Adipose tissue (tissue), 3 donors: Measurements from ENCODE around the gene FGD5. TPM values are rescaled to one million over a fixed set of nuclear protein-coding genes. Genes with fewer than 3 reads are reported as not detected.

Source experiments
- H3K27ac ChIP-seq: one replicate; pipeline ENCODE4 v1.5.1; 2013; ENCODE audit warnings: low read depth, low read length
- WGBS, 3 donors: extraction: QIAGEN DNeasy Blood & Tissue Kit; methylation state at CpG; one replicate each; pipeline ENCODE4 v1.1.7; 2013; 5-methylcytosine and 5-hydroxymethylcytosine counted together
- polyA plus RNA-seq, 3 donors: library from polyadenylated mRNA; stranded (reverse); fragments of 200-250 nt; gene quantifications; one replicate each; pipeline ENCODE4 v1.2.3, GENCODE V29; 2013
- donor health status: healthy with polysubstance abuse.
- donor health status: Bipolar disorder and iron deficiency.
- donor health status: healthy.

FGD5 gene, protein sequence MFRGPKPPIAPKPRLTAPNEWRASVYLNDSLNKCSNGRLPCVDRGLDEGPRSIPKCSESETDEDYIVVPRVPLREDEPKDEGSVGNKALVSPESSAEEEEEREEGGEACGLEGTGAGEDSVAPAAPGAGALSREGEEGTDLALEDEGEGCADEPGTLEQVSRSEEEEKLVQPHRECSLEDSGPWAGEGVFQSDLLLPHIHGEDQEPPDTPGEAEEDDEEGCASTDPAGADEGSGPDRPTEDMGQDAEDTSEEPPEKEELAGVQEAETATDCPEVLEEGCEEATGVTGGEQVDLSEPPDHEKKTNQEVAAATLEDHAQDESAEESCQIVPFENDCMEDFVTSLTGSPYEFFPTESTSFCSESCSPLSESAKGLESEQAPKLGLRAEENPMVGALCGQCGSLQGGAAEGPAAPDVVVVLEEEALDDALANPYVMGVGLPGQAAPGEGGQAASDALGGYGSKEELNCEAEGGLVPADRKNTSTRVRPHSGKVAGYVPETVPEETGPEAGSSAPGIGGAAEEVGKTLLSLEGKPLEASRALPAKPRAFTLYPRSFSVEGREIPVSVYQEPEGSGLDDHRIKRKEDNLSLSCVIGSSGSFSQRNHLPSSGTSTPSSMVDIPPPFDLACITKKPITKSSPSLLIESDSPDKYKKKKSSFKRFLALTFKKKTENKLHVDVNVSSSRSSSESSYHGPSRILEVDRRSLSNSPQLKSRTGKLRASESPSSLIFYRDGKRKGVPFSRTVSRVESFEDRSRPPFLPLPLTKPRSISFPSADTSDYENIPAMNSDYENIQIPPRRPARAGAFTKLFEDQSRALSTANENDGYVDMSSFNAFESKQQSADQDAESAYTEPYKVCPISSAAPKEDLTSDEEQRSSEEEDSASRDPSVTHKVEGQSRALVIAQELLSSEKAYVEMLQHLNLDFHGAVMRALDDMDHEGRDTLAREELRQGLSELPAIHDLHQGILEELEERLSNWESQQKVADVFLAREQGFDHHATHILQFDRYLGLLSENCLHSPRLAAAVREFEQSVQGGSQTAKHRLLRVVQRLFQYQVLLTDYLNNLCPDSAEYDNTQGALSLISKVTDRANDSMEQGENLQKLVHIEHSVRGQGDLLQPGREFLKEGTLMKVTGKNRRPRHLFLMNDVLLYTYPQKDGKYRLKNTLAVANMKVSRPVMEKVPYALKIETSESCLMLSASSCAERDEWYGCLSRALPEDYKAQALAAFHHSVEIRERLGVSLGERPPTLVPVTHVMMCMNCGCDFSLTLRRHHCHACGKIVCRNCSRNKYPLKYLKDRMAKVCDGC (N-terminal part only)
- polyA plus RNA-seq = 10 to 100 TPM in 2 of 3 donors, 1 to 10 TPM in 1; 3.4 to 19.5 (median 16.7) TPM

DNA sequence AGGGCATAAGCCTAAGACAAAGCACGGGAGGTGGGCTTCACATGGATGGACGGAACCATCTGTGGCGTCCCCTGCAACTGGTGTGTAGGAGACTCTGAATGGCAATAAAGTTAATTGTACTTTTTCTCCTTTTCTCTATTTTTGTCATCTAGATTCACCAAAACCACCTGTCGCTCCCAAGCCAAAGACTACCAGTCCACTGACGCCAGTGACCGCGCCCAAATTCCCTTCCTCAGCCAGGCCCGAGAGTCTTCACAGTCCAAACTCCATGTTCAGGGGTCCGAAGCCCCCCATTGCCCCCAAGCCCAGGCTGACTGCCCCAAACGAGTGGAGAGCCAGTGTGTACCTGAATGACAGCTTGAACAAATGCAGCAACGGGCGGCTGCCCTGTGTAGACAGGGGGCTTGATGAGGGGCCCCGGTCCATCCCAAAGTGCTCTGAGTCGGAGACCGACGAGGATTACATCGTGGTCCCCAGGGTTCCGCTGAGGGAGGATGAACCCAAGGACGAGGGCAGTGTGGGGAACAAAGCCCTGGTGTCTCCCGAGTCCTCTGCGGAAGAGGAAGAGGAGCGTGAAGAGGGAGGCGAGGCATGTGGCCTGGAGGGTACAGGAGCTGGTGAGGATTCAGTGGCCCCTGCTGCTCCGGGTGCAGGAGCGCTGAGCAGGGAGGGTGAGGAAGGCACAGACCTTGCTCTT, at the start of gene FGD5:
FGD5 (plus strand) TSS at position 159 of the 697 bp plus-strand sequence; CDS start at position 269, 110 bp downstream.
- H3K27ac ChIP-seq = no peak within 1 kb of the TSS
- 77 to 88% (median 83%) methylated on average over 25 of the region's 25 CpGs for WGBS, 3 donors

DNA sequence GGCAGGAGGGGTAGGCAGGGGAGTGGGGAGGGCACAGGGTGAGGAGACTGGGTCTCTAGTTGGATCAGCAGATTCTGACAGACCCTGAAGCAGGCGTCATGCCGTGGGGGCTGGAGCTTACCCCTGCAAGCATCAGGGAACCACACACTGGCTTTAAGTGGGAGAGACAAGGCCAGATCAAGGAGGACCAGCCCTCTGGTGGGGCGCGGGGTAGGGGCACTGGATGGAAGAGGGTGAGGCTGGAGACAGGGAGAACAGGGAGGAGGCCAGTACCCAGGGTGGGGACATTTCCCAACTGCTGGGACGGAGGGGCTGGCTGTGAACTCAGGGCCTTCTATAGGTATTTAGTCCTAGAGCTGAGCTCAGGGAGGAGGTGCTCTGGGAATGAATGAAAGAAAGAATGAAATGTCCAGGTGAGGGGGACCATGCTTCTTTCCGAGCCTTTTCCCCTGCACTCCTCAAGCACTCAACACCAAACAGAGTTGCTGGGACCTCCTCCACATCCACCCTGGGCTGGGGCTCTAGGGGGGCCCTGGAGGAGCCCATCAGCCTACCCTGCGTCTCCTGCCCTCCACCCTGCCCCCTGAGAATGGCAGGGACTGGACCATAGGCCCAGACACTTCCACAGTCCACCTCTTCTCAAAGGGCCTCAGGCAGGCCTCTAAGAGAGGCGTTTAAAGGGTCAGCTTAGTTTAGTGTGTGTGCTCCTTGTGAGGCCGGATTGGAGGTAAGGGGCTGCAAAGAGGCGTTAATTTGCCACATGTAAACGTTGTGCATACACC, 49.0 kb upstream of the FGD5 start:
- 88 to 94% (median 90%) methylated on average over 11 of the region's 11 CpGs for WGBS, 3 donors
- no peak overlapping the region for H3K27ac ChIP-seq

DNA sequence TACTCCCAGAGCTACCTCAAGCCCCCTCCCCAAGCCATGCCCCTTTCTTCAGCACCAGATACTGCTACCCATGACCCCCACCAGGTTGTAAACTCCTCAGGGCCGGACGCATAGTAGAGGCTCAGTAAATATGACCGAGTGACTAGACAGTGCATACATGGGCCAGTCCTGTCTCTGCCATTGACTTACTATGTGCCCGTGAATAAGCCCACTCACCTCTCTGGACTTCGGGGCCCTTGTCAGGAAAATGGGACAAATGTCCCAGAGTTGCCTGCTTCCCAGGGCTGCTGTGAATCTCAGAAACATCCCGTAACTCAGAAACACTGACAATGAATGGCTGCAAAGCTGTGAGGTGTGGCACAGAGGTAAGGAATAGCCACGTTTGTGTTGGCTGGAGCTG, 48.2 kb upstream of the FGD5 start:
- 91 to 93% (median 93%) methylated on average over 7 of the region's 7 CpGs for WGBS, 3 donors
- no peak overlapping the region for H3K27ac ChIP-seq

DNA sequence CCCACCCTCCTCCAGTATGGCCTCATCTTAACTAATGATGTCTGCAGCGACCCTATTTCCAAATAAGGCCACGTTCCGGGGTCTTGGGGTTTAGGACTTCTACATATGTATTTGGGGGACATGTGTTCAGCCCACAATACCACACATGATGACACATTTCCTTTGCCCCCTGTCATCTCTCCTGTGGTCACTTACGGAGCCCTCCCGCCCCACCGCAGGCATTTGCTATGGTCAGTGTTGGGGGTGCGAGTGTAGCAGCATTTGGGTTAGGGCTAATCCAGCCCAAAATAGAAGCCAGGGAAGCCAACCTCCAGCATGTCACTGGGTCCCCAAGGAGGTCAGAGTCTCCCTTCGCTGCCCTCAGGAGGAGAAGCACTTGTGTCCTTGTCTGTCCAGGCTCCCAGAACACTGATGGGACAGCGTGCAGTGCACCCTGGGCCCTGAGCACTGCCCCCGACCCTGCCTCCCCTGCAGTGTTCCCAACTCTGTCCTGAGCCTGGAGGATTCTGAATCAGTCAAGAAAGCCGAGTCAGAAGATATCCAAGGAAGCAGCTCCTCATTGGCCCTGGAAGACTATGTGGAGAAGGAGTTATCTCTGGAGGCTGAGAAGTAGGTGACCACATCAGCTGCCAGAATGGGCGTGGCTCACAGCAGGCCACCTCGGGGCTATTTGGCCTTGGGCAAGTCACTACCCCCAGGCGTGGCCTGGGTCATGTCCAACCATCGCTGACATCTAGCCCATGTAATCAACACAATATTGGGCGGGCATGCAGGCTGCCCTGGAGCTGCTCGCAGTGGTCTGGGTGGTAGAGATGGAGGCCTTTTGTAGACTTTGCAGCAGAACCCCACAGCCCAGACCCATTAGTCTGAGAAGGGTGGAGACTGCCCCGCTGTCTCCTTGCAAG, 46.9 kb upstream of the FGD5 start:
- 82 to 89% (median 86%) methylated on average over 18 of the region's 18 CpGs for WGBS, 3 donors
- H3K27ac ChIP-seq = no peak overlapping the region

DNA sequence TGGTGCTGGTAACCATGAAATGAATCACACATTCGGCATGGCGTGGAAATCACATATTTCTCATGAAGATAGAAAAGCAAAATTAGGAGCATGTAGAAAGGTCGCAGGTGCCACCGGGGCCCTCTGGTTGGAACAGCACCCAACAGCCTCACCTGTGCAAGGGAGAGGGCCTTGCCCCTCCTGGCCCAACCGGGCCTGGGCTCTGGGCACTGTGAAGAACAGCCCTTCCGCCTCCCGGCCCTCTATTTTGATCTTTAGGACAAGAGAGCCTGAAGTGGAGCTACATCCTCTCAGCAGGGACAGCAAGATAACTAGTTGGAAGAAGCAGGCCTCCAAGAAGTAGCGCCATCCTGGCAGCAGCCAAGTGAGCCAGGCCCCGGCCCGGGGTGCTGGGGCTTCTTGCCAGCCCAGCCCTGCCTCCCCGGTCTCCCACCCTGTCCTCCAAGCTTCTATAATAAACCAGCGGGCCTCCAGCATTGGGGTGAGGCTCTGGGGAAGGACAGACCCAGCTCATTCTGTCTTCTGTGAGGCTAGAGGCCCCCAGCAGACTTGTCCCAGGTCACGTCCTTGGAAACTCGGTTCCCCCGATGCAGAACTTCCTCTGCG, 46.1 kb upstream of the FGD5 start:
- no peak overlapping the region for H3K27ac ChIP-seq
- 84 to 93% (median 87%) methylated on average over 16 of the region's 16 CpGs for WGBS, 3 donors

DNA sequence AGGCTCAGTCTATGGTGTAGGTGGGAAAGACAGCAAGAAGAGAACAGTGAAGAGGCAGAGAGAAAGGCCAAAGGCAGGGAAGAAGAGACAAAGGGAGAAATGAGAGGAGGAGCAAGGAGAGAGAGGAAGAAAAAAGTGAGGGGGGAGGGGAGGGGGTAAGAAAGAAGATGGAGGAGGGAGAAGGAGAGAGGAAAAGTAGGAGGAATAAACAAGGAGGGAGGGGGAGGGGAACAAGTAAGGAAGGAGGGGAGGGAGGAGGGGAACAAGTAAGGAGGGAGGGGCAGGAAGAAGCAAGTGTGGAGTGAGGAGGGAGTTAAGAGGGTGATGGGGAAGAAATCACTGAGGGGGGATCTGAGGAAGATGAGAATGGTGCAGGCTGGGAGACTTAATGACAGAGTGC, 45.5 kb upstream of the FGD5 start:
- no peak overlapping the region for H3K27ac ChIP-seq

DNA sequence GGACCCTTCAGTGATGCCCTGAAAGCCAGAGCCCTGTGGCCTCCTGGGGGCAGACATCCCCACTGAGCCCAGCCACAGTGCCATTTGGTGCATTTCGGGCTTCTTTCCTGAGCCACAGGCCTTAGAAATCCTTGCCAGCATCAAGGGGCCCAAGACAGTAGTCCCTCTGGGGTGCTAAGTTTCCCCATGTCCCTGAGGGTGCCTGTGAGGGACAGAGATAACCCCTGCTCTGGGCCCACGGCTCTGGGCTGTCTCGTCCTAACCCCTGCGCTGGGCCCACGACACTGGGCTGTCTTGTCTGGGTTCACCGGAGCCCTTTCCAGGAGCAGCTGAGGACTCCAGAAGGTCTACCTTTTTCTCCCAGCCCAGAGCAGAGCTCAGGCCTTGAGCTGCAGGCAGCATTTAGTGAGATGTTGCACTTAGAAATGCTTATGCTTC, 45.1 kb upstream of the FGD5 start:
- WGBS, 3 donors = 89 to 94% (median 91%) methylated on average over 6 of the region's 6 CpGs
- no peak overlapping the region for H3K27ac ChIP-seq

DNA sequence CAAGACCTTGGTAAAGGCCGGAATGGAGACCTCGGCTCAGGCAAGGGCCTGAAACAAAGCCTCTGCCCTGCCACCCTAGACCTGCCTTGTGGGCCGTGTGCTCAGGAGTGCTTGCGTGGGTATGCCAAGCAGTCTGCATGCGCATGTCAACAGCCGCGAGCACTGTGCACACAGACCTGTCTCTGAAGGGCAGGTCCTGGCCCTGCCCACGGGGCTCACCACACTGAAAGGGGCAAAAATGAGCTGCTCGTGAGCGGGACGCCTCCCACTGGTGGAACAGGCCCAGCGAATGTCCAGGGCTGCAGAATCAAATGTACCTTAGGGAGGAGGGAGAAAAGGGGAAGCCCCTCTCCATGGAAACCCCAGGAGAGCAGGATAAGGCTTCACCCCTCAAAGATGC, 44.3 kb upstream of the FGD5 start:
- no peak overlapping the region for H3K27ac ChIP-seq
- WGBS, 3 donors = 71 to 92% (median 85%) methylated on average over 12 of the region's 12 CpGs

DNA sequence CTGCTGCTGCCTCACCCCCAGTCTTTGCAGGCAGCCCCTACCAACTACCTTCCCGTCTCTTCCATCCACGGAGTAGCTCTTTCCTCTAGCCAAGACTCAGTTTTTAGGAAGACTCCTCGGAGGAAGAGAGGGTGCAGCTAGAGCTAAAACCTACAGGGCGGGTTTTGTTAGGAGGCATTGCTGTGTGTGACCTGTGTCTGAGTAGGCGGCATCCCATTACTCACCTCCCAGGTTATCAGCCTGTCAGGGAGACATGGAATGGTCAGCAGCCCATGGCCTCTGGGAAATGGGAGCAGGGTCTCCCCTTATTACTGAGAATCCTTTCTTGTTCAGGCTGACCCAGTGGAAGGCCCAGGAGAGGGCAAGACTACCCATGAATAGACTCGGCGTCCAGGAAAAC, 43.8 kb upstream of the FGD5 start:
- H3K27ac ChIP-seq = no peak overlapping the region
- 83 to 93% (median 91%) methylated on average over 7 of the region's 7 CpGs for WGBS, 3 donors

DNA sequence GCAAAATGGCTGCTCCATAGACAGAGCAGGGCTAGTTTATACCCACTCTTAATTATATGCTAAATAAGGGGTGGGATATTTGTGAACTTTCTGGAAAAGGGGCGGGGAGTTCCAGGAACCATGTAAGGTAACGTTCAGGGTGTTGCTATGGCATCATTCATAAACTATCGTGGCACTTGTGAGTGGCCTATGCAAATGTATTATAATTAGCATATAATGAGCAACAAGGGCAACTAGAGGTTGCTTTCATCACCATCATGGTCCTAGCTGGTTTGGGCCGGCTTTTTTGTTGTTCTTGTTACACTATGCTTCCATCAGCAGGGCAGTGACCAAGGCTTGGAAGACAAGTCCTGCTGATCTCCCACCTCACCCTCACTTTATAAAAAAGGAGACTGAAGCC, 43.2 kb upstream of the FGD5 start:
- H3K27ac ChIP-seq = no peak overlapping the region
- 81 to 93% (median 84%) methylated on average over 4 of the region's 4 CpGs for WGBS, 3 donors

DNA sequence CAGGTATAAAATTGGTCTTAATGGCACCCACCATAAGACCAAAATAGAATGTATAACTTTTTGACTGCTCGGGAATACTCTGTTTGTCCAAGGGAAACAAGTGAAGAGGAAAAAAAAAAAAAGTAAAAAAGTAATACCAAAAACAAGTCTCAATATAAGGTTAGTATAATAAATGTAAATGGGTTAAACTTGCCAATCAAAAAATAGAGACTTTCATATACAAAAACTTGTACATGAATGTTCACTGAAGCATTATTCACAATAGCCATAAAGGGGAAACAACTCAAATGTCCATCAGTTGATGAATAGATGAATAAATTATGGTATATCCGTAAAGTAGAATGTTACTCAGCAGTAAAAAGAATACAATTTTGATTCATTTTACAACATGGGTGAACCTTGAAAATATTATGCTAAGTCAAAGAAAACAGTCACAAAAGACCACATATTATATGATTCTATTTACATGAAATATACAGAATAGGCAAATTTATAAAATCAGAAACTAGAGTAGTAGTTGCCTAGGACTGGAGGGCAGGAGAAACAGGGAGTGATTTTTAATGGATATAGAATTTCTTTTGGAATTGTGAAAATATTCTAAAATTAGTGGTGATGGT, 39.6 kb upstream of the FGD5 start:
- no peak overlapping the region for H3K27ac ChIP-seq
- WGBS, 3 donors = 92 to 98% (median 96%) methylated on average over 2 of the region's 2 CpGs

DNA sequence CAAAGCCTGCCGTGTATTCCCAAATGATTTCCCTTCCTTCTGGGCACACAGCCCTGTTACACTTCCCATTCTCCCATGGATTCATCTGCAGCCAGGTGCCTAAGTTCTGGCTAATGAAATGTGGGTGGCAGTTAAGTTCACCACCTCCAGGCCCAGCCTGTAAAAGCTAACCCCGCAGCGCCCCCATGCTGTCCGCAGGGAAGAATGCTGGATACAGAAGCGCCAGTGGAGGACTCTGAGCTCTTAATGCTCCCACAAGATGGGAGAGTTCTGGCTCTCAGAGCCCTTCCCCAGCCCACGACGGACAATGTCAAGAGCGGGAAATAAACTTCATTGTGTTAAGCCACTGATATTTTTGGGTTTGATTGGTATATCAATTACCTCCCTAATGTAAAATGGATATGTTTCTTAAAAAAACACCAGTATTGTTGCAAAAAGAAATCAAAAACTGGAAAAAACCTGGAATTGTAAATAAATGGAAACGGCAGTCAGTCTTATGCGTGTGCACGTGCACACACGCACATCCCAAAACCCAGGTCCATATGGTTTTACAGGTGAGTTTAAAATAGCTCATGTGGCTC, 37.7 kb upstream of the FGD5 start:
- 35 to 36% (median 35%) methylated on average over 12 of the region's 12 CpGs for WGBS, 3 donors

DNA sequence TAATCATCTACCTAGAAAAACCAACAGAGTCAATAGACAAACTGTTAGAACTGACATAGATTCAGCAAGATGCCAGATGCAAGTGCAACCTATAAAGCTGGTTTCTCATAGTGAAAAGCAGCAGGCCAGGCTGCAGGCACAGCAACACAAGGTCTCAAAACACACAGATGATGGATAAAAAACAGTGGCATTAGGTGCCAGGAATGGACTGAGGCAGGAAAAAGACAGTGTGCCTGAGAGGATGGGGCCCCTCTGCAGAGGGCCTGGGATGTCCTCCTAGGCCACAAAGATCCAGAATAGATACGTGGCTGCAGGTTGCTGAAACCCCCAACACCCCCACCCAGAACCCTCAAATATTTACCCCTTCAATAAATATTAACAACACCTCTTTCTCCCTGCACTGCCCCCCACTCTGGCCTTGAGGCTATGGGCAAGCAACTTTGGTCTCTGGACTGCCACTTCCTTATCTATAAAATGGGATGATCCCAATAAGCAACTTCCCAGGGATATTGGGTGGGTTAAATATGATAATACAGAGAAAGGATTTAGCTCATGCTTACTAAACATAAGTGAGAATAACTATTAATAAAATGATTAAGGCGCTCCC, 35.2 kb upstream of the FGD5 start:
- WGBS, 3 donors = 79 to 84% (median 82%) methylated on average over 2 of the region's 2 CpGs
- H3K27ac ChIP-seq = no peak overlapping the region

More for the DNA sequence above, 37.7 kb upstream of the FGD5 start:
- no peak overlapping the region for H3K27ac ChIP-seq

DNA sequence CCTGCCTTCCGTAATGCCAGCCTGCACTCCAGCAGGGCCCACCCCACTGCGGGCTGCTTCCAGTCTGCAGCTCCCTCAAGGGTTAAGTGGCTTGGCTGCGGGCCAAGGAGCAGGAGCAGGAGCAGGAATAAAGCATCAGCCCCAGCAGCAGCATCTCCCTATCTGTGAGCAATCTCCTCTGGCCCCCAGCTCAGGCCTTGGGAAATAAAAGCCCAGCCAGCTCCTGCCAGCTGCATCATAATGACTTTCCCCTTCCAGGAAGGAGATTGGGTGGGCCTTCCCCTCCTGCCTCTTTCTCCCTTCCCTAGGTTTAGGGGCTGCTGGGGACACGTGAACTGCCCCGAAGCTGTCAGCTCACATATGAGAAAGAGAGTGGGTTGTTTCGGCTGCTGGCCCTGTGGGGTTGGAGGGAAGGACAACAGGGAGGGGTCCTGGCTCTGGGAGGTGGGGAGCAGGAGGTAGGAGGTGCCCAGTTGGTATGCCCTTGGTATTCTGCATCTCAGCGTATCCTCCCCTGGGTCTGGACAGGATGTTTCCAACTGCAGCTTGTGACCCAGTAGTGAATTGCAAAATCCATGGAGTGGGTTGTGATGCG, 34.6 kb upstream of the FGD5 start:
- WGBS, 3 donors = 57 to 71% (median 63%) methylated on average over 8 of the region's 8 CpGs
- no peak overlapping the region for H3K27ac ChIP-seq
